Measurements from ENCODE around the gene GUCY2C.
"Not testable (repeated sequence)": the region's sequence is repeated elsewhere in the genome, so short reads cannot be mapped to it uniquely, and the experiment has no call there.

Gene GUCY2C

DNA sequence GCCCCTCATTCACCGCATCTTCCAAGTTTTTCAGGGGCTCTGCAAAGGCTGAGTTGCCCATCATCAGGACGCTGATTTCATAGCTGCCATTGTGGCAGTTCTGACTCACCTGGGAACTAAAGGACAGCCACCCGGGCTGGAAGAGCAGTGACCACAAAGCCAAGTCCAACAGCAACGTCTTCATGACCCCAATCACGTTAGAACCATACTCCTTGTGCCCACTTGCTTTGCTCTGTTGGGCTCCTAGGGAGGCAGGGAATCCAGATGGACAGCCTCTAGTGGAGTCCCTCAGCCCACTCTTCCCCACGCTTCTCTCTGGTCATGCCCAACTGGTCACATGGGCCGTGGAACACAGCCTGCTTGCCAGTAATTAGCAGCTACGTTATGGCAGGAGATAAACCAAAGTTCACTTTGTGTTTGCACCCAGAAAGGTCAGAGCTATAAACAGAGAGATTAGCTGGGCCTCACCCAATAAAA lies at the start of gene GUCY2C:
Gene GUCY2C (minus strand): TSS at position 335 of the 477 bp plus-strand sequence. CDS start 151 bp downstream, at position 184.
- no peak for DNase-seq

DNA sequence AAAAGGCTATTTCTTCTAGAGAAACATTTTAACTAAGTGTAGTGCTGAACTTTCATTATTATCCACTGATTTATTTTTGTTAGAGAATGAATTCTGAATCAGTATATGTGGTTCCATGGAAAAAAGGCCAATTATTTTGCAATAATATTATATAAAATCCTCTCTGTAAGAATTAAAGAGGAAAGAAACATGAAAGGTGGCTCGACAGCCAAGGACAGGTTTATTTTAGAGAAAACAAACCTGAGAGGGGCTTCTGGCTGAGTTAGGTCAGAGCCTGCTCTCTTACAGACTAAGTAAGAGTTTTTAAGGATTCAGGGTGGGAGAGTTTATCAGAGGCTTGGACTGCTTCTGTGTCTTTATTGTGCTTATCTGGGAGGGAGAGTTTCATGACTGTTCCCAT lies 46.7 kb upstream of the GUCY2C start:
- no peak for DNase-seq

DNA sequence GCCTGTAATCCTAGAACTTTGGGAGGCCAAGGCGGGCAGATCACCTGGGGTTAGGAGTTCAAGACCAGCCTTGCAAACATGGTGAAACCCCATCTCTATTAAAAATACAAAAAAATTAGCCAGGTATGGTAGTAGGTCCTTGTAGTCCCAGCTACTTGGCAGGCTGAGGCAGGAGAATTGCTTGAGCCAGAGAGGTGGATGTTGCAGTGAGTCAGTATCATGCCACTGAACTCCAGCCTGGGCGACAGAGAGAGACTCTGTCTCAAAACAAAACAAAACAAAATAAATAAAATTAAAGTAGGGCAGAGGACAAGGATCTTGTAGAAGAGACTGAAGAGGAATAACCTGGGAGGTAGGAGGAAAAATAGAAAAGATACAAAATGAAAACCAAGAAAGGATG lies 45.5 kb upstream of the GUCY2C start:
- no peak for DNase-seq

DNA sequence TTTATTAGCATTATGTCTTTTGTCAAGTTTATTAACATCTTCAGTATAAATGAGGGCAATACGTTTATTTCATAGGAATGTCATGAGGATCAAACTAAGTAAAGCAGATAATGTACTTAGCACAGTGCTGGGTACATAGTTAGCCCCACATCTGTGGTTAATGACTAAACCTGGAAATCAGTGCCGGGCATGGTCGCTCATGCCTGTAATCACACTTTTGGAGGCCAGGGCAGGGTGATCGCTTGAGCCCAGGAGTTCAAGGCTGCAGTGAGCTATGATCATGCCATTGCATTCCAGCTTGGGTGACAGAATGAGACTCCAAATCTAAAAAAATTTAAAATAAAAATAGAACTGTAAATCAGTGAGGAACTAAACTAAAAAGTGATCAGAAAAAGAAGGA lies 44.8 kb upstream of the GUCY2C start:
- DNase-seq, result no peak

DNA sequence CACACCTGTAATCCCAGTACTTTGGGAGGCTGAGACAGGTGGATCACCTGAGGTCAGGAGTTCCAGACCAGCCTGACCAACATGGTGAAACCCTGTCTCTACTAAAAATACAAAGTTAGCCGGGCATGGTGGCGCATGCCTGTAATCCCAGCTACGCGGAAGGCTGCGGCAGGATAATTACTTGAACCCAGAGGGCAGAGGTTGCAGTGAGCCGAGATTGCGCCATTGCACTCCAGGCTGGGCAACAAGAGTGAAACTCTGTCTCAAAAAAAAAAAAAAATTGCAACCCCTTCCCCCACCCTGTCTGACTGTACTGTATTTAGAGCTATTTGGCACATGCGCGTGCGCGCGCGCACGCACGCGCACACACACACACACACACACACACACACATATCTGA lies 40.0 kb upstream of the GUCY2C start:
- DNase-seq, result not testable (repeated sequence)

DNA sequence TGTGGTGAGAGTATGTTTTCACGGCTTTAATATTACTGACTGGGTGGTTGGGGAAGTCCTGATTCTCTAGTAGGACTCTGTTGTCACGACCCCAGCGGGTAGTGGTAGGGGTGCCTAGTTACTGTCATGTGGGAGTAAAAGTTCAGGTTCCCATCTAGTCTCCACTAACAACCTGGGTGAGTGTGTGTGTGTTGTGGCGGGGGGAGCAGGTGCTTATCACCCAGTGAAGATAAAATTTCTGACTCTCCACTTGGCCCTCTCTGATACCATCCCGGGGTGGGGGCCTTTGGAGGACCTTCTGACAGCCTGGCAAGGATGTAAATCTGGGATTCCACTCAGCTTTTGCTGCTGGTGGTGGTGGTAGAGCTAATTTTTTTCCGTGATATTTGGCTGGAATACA lies 35.4 kb upstream of the GUCY2C start:
- no peak for DNase-seq

DNA sequence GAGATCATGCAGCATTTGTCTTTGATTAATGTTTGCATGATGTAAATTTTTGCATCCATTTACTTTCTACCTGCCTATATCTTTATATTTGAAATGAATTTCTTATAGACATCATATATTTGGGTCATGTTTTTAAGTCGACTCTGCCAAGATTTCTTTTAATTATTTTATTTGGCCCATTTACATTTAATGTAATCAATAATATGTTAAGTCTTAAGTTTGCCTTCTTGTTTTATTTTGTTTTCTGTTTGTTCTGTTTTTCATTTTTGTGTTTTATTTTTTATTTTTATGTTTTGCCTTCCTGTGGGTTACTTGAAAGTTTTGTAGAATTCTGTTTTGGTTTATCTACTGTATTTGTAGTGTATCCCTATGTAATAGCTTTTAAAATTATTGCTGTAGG lies 33.2 kb upstream of the GUCY2C start:
- no peak for DNase-seq

DNA sequence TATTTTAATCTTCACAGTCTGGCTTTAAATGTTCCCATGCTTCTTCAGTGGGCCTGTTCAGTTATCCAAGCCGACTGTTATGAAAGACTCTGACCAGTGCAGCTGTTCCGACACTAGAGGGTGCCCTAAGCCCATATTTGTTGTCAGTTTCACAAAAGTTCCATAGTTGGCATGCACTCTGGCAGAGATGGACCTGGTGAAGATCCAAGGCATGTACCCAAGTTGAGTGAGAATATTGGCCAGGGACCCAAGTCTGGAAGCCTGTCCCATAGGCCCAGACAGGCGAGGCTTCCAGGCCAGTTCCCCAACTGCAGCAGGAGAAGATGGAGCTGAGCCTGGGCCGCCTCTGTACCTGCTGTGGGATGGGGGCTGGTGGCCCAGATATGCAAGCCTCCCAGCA lies 27.4 kb upstream of the GUCY2C start:
- no peak for DNase-seq

DNA sequence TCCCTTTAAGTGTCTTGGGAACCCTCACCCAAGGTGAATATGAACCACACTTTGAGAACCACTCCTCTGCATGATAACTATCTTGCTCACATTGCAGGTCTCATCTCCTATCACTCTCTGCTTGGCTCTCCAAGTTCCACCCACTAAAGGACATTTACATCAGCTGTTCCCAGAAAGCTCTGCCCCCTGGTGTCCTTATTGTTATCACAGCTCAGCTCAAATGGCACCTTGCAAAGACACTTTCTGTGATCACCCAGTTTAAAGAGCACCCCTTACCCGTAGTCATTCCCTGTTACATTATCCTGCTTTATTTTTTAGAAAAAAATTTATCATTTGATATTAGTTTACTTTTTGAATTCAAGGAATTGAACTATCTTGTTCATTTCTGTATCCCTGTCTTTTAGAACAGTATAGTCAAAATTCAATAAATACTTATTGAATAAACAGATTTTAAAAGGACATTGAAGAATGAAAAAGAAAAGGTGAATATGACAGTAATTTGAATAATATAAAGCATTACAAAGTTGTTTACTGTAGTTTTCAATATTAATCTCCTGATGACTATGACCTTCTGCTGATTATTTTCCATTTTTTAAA lies 20.5 kb upstream of the GUCY2C start:
- DNase-seq, result no peak

DNA sequence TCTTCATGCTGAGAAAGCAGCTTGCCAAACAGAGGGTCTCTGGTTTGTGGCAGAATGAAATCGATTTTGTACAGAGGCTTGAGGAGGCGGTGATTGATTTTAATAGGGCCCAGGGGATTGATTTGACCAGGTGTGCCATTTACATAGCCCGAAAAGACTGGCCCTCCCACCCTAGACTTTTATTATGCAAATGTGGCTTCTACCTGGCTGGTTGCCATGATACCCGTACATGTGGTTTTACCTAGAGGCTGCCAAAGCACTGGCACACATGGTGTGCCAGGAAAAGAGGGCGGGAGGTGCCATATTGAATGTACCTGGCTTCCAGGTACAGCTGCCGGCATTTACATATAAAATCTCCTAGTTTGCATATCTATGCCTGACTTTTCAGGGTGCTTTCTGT lies 18.0 kb upstream of the GUCY2C start:
- no peak for DNase-seq

DNA sequence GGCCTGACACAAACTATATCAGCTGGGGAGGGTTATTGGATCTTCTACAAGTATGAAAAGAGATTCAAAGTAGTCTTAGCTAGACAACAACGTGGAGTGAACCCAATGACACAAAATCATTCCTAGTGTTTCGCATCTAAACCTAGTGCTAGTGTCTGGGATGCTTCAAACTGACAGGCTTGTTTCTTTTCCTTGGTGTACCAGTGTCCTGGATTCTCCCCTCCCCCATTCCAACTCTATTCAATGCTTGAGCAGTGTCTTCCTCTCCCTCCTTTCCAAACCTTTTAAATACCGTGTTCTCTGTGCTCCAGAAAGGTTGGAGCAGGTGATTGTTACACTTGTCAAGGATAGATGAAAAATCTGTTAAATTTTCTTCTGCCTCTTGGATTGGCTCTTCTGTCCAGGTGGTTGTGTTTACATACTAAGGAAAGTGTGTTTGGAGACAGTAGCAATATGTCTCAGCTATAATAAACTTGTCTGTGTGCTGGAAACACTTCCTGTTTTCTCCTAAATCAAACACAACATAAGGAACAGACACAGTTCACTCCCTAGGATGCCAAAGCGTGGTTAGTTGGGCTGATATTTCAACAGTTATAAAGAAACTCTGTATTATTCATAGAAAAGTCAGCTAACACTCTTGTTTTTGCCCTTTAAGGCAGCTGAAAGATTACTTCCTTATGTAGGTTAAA lies 14.4 kb upstream of the GUCY2C start:
- DNase-seq, result no peak

DNA sequence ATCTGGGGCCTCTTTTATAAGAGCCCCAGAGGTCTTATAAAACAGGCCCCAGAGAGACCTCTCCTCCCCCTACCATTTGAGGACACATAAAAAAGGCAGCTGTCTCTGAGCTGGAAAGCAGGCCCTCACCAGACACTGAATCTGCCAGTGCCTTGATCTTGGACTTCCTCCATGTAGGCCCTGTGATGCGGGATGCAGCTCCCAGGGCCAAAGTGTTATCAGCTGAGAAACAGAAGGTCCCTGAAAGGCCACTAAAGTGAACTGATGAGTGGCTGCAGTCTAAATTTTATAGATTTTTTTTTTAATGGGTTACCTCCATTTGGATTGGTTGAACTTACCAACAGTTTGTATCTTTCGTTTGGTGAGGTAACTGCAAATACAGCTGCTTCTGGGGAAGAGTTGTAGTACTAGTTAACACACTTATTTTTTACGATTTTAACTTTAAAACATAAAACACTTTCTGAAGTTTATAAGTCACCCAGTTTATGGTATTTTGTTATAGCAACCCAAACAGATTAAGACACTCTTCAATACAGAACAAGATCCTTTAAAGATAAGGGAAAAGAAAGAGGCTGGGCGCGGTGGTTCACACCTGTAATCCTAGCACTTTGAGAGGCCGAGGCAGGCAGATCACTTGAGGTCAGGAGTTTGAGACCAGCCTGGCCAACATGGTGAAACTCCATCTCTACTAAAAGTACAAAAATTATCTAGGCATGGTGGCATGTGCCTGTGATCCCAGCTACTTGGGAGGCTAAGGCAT lies 5.6 kb upstream of the GUCY2C start:
- no peak for DNase-seq

DNA sequence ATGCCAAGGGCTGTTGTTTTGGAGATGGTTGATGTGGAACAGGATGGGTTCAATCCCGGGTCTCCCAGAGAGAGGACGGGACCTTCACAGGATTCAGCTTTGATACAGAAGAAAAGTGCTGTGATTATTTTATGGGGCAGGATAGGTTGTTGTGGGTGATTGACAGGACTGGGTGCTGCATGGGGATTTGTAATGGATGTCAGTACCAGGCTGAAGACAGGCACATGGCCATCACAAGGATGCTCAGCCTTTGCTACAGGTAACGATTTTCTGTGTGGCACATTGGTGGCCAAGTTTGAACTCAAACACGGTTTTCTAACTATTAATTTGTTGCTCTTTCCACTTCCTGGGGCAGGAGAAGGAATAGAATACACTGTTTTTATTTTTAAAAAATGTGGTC lies 4.5 kb upstream of the GUCY2C start:
- no peak for DNase-seq

DNA sequence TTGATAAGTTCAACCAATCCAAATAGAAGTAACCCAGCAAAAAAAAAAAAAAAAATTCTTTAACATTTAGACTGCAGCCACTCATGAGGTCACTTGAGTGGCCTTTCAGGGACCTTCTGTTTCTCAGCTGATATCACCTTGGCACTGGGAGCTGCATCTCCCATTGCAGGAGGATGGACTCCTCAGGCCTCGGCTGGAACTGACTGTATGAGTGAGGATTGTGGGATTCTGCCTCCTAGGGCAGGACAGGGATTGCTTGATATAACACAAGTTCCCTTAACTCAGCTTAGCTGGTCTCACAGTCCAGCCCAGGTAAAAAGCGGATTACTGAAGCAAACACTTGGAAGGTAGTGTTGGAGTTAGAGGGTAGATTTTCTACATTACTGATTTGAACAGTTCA lies 3.5 kb upstream of the GUCY2C start:
- DNase-seq, result no peak

DNA sequence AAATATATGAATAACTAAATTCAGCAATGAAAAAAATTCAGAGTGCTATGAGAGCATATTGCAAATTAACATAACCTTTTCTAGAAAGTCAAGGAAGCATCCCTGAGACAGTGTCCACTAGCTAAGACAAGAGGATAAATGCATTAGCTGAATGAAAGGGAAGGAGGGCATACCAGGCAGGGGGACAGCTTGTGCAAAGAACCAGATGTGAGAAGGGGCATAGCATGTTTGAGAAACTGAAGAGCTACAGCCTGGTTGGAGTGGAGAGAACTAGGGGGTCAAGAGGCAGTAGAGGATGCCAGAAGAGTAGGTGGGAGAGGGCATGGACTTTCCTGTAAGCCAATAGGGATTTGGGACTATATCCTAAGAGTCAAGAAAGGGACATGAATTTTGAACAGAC lies 2.2 kb upstream of the GUCY2C start:
- no peak for DNase-seq

DNA sequence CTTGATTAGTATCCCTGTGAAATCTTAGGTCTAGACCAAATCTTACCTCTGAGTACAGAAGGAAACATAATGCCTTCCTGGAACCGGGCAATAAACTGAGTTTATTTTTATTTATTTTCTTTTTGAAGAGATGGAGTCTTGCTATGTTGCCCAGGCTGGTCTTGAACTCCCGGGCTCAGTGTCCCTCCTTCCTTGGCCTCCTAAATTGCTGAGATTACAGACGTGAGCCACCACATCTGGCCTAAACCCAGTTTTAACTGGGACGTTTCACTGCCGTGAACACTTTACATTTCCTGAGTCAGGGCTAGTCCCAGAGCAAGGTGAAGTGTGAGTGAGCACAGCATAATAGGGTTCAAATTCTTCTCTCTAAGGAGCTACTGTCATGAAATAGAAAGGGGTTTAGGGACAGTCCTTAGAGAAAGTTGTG lies 671 bp downstream of the GUCY2C start:
- DNase-seq, result no peak

DNA sequence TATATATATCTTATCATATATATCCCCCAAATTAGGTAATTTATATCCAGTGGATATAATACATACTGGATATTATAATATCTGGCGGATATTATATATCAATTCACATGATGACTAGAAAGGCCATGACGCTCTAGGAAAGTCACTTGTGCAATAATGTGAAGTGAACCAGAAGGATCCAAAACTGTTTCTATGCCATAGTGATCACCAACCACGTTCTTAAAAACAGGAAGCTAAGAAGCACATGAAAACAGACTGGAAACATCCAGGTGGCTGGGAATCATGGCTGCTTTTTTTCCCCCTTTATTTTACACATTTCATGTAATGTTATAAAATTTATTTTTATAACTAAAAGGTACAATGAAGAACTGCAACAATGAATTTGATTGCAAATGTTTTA lies 1.4 kb downstream of the GUCY2C start:
- no peak for DNase-seq

DNA sequence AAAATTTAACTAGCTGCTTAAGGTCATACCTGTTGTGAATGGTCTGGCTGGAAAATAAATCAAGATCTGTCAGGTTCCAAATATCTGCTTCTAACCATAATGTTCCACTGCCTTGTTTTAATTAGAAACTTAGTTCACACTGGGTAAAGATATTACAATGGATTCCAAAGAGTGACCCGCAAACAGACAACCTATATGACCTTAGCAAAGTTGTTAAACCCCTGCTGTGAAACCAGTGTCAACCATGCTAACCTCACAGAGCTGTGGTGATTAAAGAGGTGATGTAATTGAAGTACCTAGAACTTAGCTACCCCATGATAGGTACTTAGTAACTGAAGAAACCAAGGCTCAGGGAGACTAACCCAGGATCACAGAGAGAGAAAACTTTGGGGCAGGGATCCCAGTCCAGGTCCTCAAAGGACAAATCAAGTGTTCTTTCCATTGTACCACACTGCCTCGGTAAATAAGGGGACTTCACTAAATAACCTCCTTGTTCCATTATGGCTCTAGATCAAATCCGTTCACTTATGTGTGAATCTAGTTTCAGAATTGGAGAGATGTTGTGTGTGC lies 2.2 kb downstream of the GUCY2C start:
- no peak for DNase-seq

DNA sequence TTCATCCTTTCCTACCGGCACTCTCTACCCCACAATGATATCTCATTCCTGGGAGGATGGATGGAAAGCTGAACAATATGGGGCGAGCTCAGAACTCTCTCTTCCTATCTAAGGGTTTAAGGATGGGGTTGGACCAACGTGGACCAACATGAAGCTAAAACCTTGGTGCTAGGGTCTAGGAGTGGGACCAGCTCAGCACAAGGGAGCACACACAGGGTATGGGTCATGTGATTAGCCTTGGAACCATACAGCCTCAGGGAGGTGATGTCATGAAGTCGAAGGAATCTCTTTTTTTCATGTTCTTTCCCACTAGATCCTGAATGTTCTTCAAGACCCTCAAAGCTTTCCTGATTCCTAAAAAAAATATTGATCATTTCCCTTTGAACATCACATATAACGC lies 3.3 kb downstream of the GUCY2C start:
- no peak for DNase-seq

DNA sequence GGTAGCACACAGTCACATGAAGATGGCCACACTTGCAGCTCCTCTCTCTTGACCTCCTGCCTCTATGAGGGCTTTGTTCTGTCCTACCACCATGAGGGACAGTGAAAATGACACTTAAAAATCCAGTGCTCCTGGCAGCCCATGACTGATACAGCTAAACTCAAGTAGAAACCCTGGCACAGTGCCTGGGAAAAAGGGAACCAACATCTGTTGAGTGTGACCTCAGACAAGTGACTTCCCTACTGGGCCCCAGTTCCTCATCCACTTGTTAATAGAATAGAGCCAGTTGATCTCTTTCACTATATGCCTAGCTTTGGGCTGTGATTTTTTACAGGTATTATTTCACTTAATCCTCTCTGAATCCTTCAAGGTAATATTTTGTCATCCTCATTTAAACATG lies 4.8 kb downstream of the GUCY2C start:
- peak; percentile 34 for DNase-seq

DNA sequence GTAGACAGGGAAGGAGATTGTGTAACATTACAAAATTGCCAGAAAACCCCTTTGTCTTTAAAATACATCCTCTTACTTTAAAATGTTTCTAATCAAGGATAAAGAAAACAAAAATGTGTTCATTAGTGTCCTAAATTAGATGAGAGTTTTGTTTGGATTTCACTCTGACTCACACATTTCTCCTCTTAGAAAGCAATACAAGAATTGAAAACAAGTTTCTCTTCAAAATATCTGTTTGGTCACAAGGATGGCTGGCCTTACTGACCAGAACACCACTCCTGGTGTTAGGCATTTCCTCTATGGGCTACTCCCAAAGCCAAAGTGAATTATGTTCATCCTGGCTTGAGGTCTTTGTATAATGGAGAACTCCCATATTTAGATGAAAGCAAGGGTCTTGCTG lies 6.4 kb downstream of the GUCY2C start:
- DNase-seq, result no peak

DNA sequence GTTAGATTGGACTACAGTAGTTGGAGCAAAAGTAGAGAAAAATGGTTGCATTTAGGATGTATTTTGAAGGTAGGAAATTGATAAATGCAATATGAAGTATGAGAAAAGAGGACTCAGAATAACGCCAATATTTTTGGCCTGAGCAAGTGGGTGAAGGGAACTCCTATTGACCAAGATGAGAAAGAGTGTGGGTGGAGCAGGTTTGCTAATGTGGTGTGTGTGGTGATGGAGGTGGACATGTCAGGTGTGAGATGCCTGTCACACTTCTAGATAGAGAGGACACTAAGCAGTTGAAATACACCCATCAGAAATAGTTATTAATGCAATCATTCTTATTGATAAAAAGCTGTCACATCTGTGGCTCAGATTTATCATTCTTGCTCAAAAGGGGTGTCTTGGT lies 7.3 kb downstream of the GUCY2C start:
- DNase-seq, result no peak

DNA sequence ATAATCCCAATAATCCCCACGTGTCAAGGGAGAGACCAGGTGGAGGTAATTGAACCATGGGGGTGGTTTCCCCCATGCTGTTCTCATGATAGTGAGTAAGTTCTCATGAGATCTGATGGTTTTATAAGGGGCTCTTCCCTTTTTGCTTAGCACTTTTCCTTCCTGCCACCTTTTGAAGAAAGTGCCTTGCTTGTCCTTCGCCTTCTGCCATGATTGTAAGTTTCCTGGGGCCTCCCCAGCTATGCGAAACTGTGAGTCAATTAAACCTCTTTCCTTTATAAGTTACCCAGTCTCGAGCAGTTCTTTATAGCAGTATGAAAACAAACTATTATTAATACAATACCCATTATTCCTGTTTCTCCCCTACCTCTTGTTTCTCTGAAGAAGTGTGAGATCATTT lies 14.2 kb downstream of the GUCY2C start:
- not testable (repeated sequence) for DNase-seq

DNA sequence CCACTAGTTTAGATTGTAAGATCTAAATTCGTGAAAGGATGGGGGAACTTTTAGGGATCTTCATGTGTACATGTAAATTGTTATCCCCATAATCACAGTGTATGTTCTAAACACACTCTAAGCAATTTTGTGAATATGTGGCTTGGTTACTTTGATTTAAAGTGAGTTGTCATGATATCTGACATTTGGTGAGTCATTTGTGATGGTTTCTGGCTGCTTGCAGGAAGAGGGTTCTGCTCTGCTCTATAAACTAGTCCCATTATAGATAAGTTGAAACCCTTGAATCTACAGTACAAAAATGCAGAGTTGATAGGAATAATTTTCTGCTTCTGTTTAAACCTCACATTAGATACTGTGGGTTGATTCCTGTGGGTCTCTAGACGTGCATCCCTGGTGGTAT lies 14.8 kb downstream of the GUCY2C start:
- DNase-seq, result no peak
